Activated CD4-positive, alpha-beta T cell treated with anti-CD3 and anti-CD28 coated beads, Interleukin-2, amount 10 ng/mL, durations not matched to agents 7 days and 5 days (primary cell): ENCODE measurements around the gene CAPN1. TPM values are rescaled to one million over a fixed set of nuclear protein-coding genes. Genes with fewer than 3 reads are reported as not detected.

Experiments
- CTCF ChIA-PET: fragments of 350-600 bp; sonication (Branson Sonifier 250); formaldehyde crosslinking; loops from one replicate; lab custom pipeline; 2021; ENCODE audit warnings: antibody characterized with exemption; lab: Charles Lee
- POLR2A ChIA-PET: fragments of 350-600 bp; sonication (Branson Sonifier 250); formaldehyde crosslinking; loops from one replicate; lab custom pipeline; 2021; ENCODE audit warnings: antibody characterized with exemption; lab: Charles Lee
- DNase-seq: peaks from one replicate; pipeline ENCODE4 v3.0.0-alpha.2; 2020
- H3K27ac Mint-ChIP-seq: one replicate; pipeline ENCODE4 v1.8.0; 2021; ENCODE audit warnings: mild to moderate bottlenecking, moderate library complexity, mixed read lengths
- H3K27me3 Mint-ChIP-seq: one replicate; pipeline ENCODE4 v1.8.0; 2021; ENCODE audit warnings: mixed read lengths
- H3K36me3 Mint-ChIP-seq: one replicate; pipeline ENCODE4 v1.8.0; 2021; ENCODE audit warnings: low read depth, mixed read lengths
- H3K4me1 Mint-ChIP-seq: one replicate; pipeline ENCODE4 v1.8.0; 2021; ENCODE audit warnings: mixed read lengths
- H3K4me3 Mint-ChIP-seq: one replicate; pipeline ENCODE4 v1.8.0; 2021; ENCODE audit warnings: mild to moderate bottlenecking, moderate library complexity, mixed read lengths
- H3K9me3 Mint-ChIP-seq: one replicate; pipeline ENCODE4 v1.8.0; 2021; ENCODE audit warnings: mixed read lengths
- total RNA-seq, 2 experiments: library from RNA; stranded (reverse); gene quantifications; one replicate each; pipeline ENCODE4 v1.2.3, GENCODE V29; 2021

The CAPN1 gene
- total RNA-seq, 2 experiments from 2014 or later: 192 to 207 TPM

DNA sequence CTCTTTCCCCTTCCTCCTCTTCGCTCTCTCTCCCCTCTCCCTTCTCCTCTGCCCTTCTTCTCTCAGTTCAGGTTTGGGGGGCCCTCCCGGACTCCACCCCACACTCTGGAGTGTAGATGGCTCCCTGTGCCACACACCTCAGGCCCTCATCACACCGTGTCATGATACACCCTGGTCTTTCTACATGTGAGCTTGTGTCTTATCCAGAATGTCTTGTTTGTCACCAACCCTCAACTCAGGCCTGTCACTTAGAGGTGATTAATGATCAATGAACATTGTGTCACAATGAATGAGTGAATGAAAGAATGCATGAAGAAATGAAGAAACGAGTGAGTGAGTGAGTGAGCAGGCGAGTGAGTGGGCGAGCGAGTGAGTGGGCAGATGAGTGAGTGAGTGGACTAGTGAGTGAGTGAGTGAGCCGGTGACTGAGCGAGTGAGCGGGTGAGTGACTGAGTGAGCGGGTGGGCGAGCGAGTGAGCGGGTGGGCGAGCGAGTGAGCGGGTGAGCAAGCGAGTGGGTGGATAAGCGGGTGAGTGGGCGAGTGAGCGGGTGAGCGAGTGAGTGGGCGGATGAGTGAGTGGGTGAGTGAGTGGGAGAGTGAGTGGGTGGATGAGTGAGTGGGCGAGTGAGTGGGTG is 33.8 kb downstream of the CAPN1 start:
- peak overlapping the region; percentile 52 for H3K27ac Mint-ChIP-seq
- H3K36me3 Mint-ChIP-seq: peaks cover 3% of the 10 kb centered on the region
- H3K4me3 Mint-ChIP-seq: no peak overlapping the region
- ChIA-PET POLR2A (no interaction called here), CTCF (no interaction called here)
- DNase-seq: no peak
- H3K4me1 Mint-ChIP-seq: peaks cover 22% of the 10 kb centered on the region
- H3K9me3 Mint-ChIP-seq: no peaks in the 10 kb centered on the region
- H3K27me3 Mint-ChIP-seq: no peaks in the 10 kb centered on the region

DNA sequence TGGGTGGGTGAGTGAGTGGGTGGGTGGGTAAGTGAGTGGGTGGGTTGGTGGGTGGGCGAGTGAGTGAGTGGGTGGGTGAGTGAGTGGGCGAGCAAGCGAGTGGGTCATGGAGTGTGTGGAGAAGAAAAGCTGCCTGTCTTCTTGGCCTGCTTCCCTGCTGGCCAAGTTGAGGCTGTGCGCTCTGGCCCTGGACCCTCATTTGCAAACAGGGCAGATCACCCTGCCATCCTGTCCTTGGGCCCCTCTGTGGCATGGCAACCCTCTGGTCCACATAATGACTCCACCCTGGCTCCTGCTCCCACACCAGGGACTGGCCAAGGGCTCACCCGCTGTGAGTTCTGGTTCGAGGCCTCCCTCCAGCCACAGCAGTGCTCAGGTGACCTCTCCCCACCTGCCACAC is 35.1 kb downstream of the CAPN1 start:
- Mint-ChIP-seq H3K27me3 (no peaks in the 10 kb centered on the region), H3K36me3 (no peaks in the 10 kb centered on the region)
- CTCF ChIA-PET: no interaction called here

DNA sequence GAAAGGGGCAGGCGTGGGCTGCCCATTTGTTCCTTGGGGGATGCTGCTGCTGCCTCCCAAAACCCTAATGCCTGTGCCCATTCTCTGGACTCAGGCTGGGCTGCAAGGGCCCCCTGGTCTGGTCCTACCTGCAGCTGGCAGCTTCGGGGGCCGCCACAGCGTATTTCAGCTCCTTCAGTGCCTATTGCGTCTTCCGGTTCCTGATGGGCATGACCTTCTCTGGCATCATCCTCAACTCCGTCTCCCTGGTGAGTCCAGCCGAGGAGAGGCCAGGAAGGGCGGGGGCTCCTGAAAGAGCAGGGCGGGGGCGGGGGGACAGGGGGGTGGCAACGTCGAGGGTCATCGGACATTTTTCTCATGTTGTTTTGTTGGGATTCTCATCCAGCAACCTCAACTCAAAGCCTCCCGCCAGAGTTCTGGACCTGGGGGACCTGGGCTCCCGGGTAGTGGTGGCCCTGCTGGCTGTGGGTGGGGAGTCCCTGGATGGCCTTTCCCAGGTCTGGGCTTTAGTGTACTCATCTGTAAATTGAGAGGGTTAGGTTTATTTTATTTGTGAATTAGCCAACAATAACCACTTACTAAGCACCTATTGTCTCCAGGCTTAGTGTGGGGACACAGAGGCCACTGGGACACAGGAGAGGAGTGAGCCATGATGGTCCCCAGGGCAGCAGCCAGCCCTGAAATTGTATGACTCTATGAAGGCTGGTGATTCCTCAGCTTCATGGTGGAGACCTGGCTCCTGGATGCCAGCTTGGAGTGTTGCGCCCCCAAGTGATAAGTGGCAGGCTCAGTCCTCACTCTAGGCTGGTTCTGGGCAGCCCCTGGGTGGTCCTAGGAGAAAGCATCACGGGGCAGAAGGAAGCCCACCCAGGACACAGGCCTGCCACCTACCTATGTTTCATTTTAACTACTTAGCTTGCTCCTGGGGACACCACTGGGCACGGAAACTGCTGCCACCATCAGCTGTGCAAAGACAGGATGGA is 36.0 kb downstream of the CAPN1 start:
- no peak overlapping the region for H3K27ac Mint-ChIP-seq
- H3K27me3 Mint-ChIP-seq: no peaks in the 10 kb centered on the region
- POLR2A ChIA-PET: no interaction called here
- H3K9me3 Mint-ChIP-seq: no peaks in the 10 kb centered on the region
- H3K36me3 Mint-ChIP-seq: no peaks in the 10 kb centered on the region
- no peak for DNase-seq
- CTCF ChIA-PET: interaction anchor here (2.3 kb wide), 1 partner anchor 33 kb away, joined by 8 read pairs; no protein-coding TSS in a partner anchor
- peaks cover 27% of the 10 kb centered on the region for H3K4me1 Mint-ChIP-seq
- no peak overlapping the region for H3K4me3 Mint-ChIP-seq

More for the DNA sequence above, 35.1 kb downstream of the CAPN1 start:
- no peak overlapping the region for H3K27ac Mint-ChIP-seq
- H3K9me3 Mint-ChIP-seq: no peaks in the 10 kb centered on the region
- POLR2A ChIA-PET: no interaction called here
- H3K4me3 Mint-ChIP-seq: no peak overlapping the region
- H3K4me1 Mint-ChIP-seq: peaks cover 24% of the 10 kb centered on the region
- no peak for DNase-seq

DNA sequence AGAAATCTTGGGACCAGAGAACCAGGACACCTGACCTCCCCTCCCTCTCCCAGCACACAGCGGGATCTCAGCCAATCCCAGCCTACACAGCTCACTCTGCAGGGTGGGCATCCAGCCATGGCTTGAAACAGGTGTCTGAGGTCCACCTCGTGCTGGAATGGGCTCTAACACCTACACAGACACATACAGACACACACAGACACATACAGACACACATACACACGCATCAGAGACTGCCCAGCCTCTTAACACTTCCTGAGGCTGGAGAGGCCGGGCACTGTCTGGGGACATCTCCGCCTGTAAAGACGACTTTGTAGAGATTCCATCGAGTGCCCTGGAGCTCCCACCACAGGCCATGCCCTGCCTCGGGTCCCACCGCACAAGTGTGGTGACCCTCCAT is 36.7 kb downstream of the CAPN1 start:
- Mint-ChIP-seq H3K36me3 (no peaks in the 10 kb centered on the region), H3K27me3 (no peaks in the 10 kb centered on the region), H3K4me1 (peaks cover 28% of the 10 kb centered on the region), H3K9me3 (no peaks in the 10 kb centered on the region), H3K27ac (no peak overlapping the region), H3K4me3 (no peak overlapping the region)
- CTCF ChIA-PET: interaction anchor here (2.3 kb wide), 1 partner anchor 32 kb away, joined by 8 read pairs; no protein-coding TSS in a partner anchor
- no peak for DNase-seq
- POLR2A ChIA-PET: no interaction called here

GRCh38 chr11:65219930-65220213 is 38.1 kb downstream of the CAPN1 start:
- CTCF ChIA-PET: interaction anchor here (1.0 to 2.3 kb wide), 4 partner anchors 9 to 110 kb away, joined by 3 to 8 read pairs (median 6); no protein-coding TSS in a partner anchor
- no peak overlapping the region for H3K4me3 Mint-ChIP-seq
- H3K4me1 Mint-ChIP-seq: peaks cover 21% of the 10 kb centered on the region
- H3K27me3 Mint-ChIP-seq: no peaks in the 10 kb centered on the region
- no peaks in the 10 kb centered on the region for H3K9me3 Mint-ChIP-seq
- DNase-seq: no peak
- POLR2A ChIA-PET: no interaction called here
- H3K27ac Mint-ChIP-seq: no peak overlapping the region
- H3K36me3 Mint-ChIP-seq: no peaks in the 10 kb centered on the region

- CTCF ChIA-PET: interaction anchor here (0.6 to 2.1 kb wide), 6 partner anchors 10 to 146 kb away, joined by 3 to 8 read pairs (median 4); partner anchors contain the start of gene DPF2
- no peaks in the 10 kb centered on the region for H3K36me3 Mint-ChIP-seq
- H3K4me3 Mint-ChIP-seq: no peak overlapping the region
- H3K27ac Mint-ChIP-seq: no peak overlapping the region
- DNase-seq: no peak
- H3K27me3 Mint-ChIP-seq: peaks cover 6% of the 10 kb centered on the region
- peaks cover 30% of the 10 kb centered on the region for H3K4me1 Mint-ChIP-seq
- no peaks in the 10 kb centered on the region for H3K9me3 Mint-ChIP-seq
- POLR2A ChIA-PET: no interaction called here
Observed at GRCh38 chr11:65221026-65221425, 39.3 kb downstream of the CAPN1 start.

- Mint-ChIP-seq H3K4me3 (no peak overlapping the region), H3K36me3 (no peaks in the 10 kb centered on the region), H3K9me3 (no peaks in the 10 kb centered on the region), H3K27me3 (peaks cover 19% of the 10 kb centered on the region), H3K27ac (no peak overlapping the region), H3K4me1 (peaks cover 36% of the 10 kb centered on the region)
- no peak for DNase-seq
- POLR2A ChIA-PET: no interaction called here
- CTCF ChIA-PET: interaction anchor here (1.2 to 1.4 kb wide), 2 partner anchors 11 to 24 kb away, joined by 3 to 5 read pairs; no protein-coding TSS in a partner anchor
Observed at GRCh38 chr11:65223011-65223410, 41.3 kb downstream of the CAPN1 start.

DNA sequence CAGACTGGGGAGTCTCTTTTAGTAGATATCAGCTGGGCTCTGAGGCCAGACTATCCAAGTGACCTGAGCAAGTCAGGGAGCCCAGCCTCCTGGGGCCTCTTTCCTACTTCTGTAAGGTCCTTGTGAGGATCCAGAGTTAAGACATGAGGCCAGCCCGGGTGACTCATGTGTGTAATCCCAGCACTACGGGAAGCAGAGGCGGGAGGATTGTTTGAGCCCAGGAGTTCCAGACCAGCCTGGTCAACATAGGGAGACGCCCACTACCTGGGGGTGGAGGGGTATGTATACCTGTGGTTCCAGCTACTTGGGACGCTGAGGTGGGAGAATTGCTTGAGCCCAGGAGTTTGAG is 43.2 kb downstream of the CAPN1 start:
- H3K4me3 Mint-ChIP-seq: no peak overlapping the region

DNA sequence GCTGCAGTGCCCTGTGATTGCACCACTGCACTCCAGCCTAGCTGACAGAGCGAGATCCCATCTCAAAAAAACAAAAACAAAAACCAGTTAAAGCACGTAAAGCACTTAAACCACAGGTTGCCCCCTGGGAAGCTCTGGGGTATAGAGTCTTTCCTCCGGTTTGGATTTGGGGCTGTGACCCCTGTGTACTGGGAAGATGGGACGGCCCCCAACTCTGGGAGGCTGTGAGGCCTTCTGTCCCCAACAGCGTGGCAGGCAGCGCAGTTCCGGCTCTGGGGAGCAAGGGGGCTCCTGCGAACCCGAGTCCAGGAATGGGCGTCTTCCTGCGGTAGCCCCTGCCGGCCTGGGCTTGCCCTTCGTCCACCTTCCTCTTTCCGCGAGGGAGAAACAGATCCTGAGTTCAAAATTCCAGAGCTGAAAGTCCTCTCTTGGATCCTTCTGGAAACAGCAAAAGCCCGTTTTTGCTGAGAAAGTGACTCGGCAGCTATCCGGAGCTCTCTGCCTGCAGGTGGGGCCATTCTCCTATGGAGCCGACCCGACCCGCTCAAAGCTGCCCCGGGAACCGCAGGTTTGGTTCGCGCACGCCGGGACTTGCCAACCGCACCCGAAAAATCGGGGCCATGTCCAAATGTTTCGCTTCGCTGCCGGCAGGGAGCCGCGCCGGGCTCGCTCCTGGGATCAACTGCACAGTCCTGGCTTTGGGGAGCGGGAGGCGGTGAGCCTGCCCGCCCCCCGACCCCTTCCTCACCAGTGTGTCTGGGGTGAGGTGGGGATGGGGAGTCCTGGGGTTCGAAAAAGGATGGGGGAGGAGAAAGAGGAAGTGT is 43.8 kb downstream of the CAPN1 start:
- H3K27me3 Mint-ChIP-seq: peaks cover 22% of the 10 kb centered on the region
- POLR2A ChIA-PET: interaction anchor here (1.1 kb wide), 1 partner anchor 27 kb away, joined by 3 read pairs; no protein-coding TSS in a partner anchor
- peak overlapping the region; percentile 71 for H3K4me3 Mint-ChIP-seq
- H3K9me3 Mint-ChIP-seq: no peaks in the 10 kb centered on the region
- CTCF ChIA-PET: interaction anchor here (0.6 to 2.8 kb wide), 16 partner anchors 14 to 215 kb away, joined by 3 to 17 read pairs (median 3); partner anchors contain the start of genes CDC42EP2 and POLA2
- H3K27ac Mint-ChIP-seq: peak overlapping the region; percentile 36
- DNase-seq: peak; percentile 69
- peaks cover 25% of the 10 kb centered on the region for H3K4me1 Mint-ChIP-seq
- H3K36me3 Mint-ChIP-seq: no peaks in the 10 kb centered on the region

More for the DNA sequence above, 43.2 kb downstream of the CAPN1 start:
- Mint-ChIP-seq H3K4me1 (peaks cover 28% of the 10 kb centered on the region), H3K27ac (no peak overlapping the region), H3K36me3 (no peaks in the 10 kb centered on the region), H3K9me3 (no peaks in the 10 kb centered on the region), H3K27me3 (peaks cover 20% of the 10 kb centered on the region)
- DNase-seq: no peak
- ChIA-PET POLR2A (no interaction called here), CTCF (interaction anchor here (0.6 to 2.8 kb wide), 10 partner anchors 22 to 214 kb away, joined by 3 to 17 read pairs (median 3); partner anchors contain the start of genes CDC42EP2 and POLA2)

GRCh38 chr11:65226103-65226442 is 44.3 kb downstream of the CAPN1 start:
- peaks cover 23% of the 10 kb centered on the region for H3K4me1 Mint-ChIP-seq
- CTCF ChIA-PET: interaction anchor here (0.6 to 2.8 kb wide), 14 partner anchors 14 to 190 kb away, joined by 3 to 17 read pairs (median 3); partner anchors contain the start of genes CDC42EP2 and POLA2
- peak overlapping the region; percentile 71 for H3K4me3 Mint-ChIP-seq
- H3K27me3 Mint-ChIP-seq: peaks cover 22% of the 10 kb centered on the region
- no peaks in the 10 kb centered on the region for H3K9me3 Mint-ChIP-seq
- no peak overlapping the region for H3K27ac Mint-ChIP-seq
- POLR2A ChIA-PET: interaction anchor here (1.1 kb wide), 1 partner anchor 28 kb away, joined by 3 read pairs; no protein-coding TSS in a partner anchor
- DNase-seq: no peak
- H3K36me3 Mint-ChIP-seq: no peaks in the 10 kb centered on the region

GRCh38 chr11:65227879-65228278 is 46.2 kb downstream of the CAPN1 start:
- Mint-ChIP-seq H3K9me3 (no peaks in the 10 kb centered on the region), H3K27me3 (peaks cover 22% of the 10 kb centered on the region), H3K36me3 (no peaks in the 10 kb centered on the region), H3K4me3 (no peak overlapping the region), H3K4me1 (peaks cover 20% of the 10 kb centered on the region), H3K27ac (no peak overlapping the region)
- POLR2A ChIA-PET: no interaction called here
- CTCF ChIA-PET: no interaction called here
- no peak for DNase-seq
